NCI-H1048 (cell line): ENCODE data around the gene PRDM5.

ENCODE experiments used
- DNase-seq: peaks from one replicate; lab custom pipeline; 2025; lab: John Stamatoyannopoulos, UW

The PRDM5 gene

GRCh38 chr4:120903419-120903818 is 19.1 kb downstream of the PRDM5 start:
- no peak for DNase-seq

DNA sequence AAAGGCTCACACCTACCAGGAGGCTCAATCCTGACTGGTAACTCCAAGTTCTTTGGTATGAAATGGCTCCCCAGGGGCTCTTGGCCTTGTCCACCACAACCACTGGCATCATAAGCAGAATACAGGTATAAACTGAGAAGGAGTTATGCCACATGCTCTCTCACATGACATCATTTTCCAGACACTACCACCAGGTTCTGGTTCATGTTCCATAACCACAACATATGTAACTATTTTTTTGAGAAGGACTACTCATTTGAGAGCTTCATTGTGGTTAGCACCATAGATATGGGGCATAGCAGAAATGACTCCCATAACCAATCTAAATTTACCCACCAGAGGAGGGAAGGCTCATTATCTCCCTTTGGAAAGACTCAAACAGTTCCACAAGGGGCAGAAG is 19.6 kb downstream of the PRDM5 start:
- DNase-seq: no peak

GRCh38 chr4:120901731-120902130 is 20.8 kb downstream of the PRDM5 start:
- DNase-seq: no peak

DNA sequence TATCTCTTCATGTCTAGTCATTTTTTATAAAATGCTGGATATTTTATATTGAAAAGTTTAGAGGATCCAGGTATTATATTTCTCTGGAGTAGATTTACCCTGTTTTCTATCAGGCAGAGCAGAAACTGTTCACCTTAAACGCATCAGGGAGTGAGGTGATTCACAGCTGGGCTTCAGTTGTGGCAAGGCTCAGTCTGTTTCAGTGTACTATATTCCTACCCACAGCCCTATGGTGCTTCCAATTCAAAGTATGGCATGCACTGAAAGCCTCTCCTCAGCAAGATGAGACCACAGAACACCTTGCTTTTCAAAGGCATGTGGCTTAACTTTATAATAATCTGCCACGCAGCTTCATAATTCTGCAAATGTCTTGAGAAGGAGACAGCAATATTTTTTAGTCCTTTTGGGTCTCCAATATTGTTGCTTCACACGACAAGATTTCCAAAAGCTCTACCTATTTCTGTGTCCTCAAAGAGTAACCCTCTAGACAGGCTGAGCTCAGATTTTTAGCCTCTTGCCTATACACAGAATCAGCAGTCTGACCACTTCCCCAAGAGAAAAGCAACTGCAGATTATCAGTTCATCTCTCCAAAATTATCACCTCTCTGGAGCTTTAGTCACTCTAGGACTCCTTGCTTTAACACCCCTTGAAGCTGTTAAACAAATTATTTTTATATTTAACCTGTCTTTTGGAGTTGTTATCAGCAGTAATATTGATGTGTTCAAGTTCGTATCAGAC is 24.4 kb downstream of the PRDM5 start:
- no peak for DNase-seq

DNA sequence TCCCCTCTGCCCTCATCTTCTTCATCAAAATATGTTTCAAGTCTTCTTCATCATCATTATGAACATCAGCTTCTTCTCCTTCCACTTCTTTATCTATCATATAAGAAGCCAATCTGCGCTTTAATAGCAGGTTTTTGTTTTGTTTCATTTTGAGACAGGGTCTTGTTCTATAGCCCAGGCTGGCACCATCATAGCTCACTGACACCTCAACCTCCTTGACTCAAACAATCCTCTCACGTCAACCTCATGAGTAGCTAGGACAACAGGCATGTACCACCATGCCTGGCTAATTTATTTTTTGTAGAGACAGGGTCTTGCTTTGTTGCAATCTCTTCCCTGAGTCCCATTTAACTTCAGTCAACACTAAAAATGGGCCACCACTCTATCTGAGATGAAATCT is 27.0 kb downstream of the PRDM5 start:
- no peak for DNase-seq

GRCh38 chr4:120893314-120893713 is 29.2 kb downstream of the PRDM5 start:
- DNase-seq: no peak

GRCh38 chr4:120886191-120886590 is 36.3 kb downstream of the PRDM5 start:
- DNase-seq: no peak

- DNase-seq: no peak
Measured at GRCh38 chr4:120881846-120882245, 40.7 kb downstream of the PRDM5 start.

GRCh38 chr4:120881351-120881750 is 41.2 kb downstream of the PRDM5 start:
- DNase-seq: no peak

- no peak for DNase-seq
Measured at GRCh38 chr4:120877021-120877420, 45.5 kb downstream of the PRDM5 start.

DNA sequence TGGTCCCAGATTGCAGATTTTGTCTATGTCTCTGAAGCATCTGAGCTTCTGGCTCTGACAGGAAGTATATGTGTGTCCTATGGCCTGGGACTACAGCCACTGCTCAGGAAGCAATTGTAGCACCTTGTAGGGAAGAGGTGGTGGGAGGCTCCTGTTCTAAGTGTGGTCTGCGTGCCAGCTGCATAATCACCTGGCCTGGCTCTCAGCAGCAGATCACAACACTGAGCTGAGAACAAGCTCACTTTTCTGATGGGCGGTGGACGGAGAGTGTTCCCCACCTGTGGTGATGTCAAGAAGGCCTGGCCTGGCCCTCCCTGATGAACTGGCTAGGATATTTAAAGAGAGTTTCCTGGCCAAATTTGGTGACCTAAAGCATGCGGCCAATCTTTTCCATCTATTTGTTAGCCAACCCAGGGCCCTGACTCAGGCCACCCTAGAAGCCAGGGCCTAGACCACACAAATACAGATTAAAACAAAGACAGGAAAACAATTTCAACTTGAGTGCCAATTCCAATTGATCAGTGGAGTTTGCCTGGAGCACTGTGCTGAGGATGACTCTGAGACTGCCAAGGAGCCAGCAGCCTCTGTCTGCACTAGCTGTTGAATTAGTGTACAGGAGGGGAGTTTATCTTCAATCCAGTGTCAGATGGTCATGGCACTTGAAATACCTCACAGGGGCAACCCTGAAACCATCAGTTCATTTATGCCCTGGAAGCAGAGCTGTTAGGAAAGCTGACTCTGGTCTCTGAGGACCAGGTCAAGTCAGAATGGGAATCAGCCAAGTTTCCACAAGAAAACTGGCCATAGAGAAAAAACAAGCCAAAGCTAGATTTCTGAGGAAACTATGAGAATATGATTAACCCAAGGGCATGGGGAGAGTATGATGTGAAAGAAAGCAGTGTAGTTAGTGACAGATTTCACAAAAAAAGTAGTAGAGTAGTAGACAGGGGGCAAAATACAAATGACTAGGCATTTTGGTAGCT is 47.4 kb downstream of the PRDM5 start:
- no peak for DNase-seq

DNA sequence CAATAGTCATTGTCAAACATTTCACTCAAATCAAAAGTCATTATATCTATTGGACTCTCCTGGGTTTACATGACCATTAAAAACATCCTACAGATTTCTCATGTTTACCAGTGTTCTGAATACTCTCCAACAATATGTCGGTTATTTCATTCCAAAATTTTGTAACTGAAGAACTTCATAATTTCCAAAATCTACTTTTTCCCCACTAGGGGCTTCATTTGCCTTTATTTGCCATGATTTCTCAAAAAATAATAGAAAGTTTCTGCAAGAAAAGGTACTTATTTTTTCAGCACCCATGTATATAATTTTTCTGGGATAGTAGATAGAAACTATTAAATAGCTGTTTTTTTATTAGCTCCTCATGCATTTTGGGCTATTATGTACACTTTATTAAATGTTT is 49.0 kb downstream of the PRDM5 start:
- no peak for DNase-seq

- DNase-seq: no peak
Measured at GRCh38 chr4:120871173-120871572, 51.4 kb downstream of the PRDM5 start.

DNA sequence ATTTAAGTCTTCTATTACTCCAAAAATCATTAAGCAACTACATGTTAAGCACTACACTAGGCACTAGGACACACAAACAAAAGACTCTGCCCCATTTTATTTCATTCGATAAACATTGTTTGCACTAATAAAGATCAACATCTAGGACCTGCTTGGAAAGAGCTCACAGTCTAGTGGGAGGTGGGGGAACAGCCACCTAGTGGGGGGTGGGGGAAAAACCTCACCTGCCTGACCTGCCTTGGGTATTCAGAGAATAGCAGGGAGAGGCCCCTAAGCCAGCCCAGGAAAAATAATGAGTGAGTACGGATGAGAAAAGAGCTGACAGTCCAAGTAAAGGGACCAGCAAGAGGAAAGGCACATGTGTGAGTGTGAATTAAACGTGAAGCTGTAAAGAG is 52.2 kb downstream of the PRDM5 start:
- no peak for DNase-seq

DNA sequence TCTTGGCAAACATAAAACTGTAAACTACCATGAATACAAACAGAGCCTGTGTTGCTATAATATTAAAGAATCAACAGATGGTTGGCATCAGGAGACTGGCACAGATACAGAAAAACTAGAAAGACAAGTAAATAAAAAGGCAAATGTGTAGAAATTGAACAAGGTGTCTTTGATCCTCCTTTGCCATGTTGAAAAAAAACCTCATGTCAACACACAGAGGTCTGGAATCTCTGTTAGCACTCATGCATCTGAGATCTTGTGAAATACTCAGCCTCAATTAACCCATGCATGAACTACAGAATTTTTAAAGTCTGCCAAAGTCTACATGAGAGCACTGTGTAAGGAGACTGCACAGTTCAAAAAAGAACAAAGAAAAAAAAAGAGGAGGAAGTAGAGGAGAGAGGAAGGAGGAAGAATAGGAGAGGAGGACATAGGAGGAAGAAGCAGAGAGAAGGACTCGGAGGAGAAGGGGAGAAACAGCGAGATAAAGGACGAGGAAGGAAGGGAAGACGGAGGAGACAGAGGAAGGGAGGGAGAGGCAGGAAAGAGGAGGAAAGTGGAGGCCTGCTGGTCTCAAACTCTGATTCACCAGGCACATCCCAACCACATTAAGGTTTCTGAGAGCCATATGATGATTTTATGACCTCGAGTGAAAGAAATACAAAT is 52.8 kb downstream of the PRDM5 start:
- DNase-seq: no peak

GRCh38 chr4:120867506-120867905 is 55.0 kb downstream of the PRDM5 start:
- no peak for DNase-seq

DNA sequence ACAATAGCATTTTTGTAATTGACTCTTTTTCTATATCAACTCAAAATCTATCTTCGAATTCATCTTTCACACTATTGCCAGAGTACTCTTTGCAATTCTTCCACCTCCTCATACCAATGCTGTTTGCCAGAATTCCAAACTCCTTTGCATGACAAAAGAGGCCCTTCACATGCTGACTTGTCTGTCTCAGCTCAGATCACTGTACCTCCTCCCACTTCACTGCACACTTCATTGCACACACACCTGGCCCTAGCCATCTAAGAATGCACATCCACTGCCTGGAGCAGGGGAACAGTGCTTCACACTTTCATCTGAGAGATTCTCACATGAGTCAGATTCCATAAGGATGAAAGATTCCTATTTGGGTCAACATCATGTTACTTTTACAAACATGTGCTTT is 56.5 kb downstream of the PRDM5 start:
- no peak for DNase-seq

DNA sequence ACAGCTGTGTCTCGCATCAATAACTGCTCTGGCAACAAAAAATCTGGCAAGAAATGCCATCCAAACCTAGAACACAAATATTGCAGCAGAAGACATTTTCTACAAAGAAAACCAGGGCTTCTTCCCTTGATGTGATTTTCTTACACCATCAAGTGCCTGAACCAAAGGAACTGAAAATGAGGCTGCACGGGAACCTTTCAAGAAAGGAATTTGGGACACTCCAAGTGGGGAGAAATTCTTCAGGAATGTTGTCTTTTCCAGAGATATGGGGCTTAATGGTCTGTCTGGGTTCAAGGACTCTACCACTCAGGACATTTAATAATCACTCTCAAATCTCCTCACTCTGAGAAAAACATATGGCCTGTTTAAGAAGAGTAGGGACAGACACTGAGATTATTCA is 57.6 kb downstream of the PRDM5 start:
- no peak for DNase-seq

DNA sequence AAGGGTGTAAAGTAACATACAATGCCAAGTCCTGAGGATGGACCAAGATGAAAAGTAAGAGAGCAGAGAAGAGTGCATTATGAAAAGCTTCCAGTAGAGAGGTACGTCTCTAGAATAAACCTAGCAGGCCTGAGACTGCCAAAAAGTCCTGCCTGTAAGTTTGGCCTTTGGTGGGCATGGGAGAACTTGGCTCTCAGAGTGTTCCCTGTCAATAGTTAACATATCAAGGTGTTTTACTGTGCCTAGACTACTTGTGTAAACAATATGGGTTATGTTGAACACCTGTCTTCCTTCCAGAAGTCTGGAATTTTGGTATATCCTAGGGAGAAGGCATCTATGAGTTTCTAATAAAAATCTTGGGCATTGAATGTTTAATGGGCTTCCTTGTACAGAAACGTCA is 60.1 kb downstream of the PRDM5 start:
- no peak for DNase-seq

DNA sequence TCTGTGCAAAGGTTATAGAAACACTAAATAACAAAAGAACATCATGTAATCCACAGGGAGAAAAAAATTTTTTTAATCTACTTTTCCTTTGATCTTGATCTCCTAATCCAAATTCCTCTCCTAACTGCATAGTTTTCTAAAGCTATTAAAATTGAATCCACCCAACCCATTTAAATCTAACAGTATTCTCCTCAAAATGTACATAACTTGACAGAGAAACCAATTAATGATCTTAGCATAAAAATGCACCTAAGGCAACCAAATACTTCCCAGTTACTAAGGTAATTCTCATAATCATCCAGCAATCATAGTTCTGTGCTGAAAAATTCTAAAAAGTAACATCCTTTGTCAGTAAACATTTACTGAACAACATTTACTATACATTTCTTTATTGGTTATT is 60.7 kb downstream of the PRDM5 start:
- no peak for DNase-seq

GRCh38 chr4:120858776-120859175 is 63.8 kb downstream of the PRDM5 start:
- DNase-seq: no peak

DNA sequence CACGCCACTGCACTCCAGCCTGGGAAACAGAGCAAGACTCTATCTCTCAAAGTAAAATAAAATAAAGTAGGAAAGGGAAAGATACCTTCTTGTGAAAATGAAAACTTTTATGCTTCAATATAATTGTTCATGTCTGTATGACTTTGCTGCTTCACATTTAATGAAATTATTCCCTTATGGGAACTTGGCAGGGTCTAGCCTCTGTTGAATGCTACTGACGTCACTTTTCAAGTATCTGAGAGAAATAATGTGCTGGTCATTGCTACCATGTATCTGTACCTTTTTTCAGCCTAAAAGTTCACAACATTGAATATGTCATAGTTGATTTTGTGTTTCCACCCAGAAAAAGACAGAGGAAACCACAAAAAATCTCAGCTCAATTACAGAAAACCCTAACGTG is 65.2 kb downstream of the PRDM5 start:
- DNase-seq: no peak

- DNase-seq: no peak
Measured at GRCh38 chr4:120856294-120856693, 66.2 kb downstream of the PRDM5 start.
